Effector CD4-positive, alpha-beta T cell (primary cell): ENCODE data around the gene EPRS1.
"Not testable (repeated sequence)": the region's sequence is repeated elsewhere in the genome, so short reads cannot be mapped to it uniquely, and the experiment has no call there.

Experiments
- DNase-seq: peaks from one replicate; pipeline ENCODE4 v3.0.0-alpha.2; 2020
- total RNA-seq: gene quantifications from one replicate; lab custom pipeline; 2026; lab: John Stamatoyannopoulos, UW

EPRS1 gene
- 105 reads per million, percentile 83 among the genes with 10 or more reads in this experiment for total RNA-seq

- peak; percentile 90 for DNase-seq
Observed at GRCh38 chr1:220046052-220046930, at the start of gene EPRS1. TSS of gene EPRS1 (minus strand) at chr1:220046505. CDS start at chr1:220046388, 117 bp downstream.

GRCh38 chr1:220094016-220094911 is 48.0 kb upstream of the EPRS1 start, which contains the start of gene IARS2:
TSS of gene IARS2 (plus strand) at chr1:220094132. CDS start at chr1:220094217, 85 bp downstream.
- DNase-seq: peak; percentile 88

- DNase-seq: no peak
Observed at GRCh38 chr1:220093361-220094015, 47.2 kb upstream of the EPRS1 start.

GRCh38 chr1:220092694-220093093 is 46.4 kb upstream of the EPRS1 start:
- DNase-seq: no peak

- peak; percentile 98 for DNase-seq
Observed at GRCh38 chr1:220089650-220090556, 43.6 kb upstream of the EPRS1 start, which contains the start of gene BPNT1. TSS of gene BPNT1 (minus strand) at chr1:220089788. CDS start at chr1:220079846, 9,942 bp downstream.

- not testable (repeated sequence) for DNase-seq
Observed at GRCh38 chr1:220086261-220086686, 40.0 kb upstream of the EPRS1 start.

GRCh38 chr1:220084460-220084859 is 38.2 kb upstream of the EPRS1 start:
- DNase-seq: no peak

GRCh38 chr1:220077887-220078286 is 31.6 kb upstream of the EPRS1 start:
- no peak for DNase-seq

GRCh38 chr1:220076861-220077762 is 30.8 kb upstream of the EPRS1 start:
- DNase-seq: no peak

- no peak for DNase-seq
Observed at GRCh38 chr1:220067269-220068204, 21.2 kb upstream of the EPRS1 start.

GRCh38 chr1:220062629-220063028 is 16.3 kb upstream of the EPRS1 start:
- DNase-seq: no peak

GRCh38 chr1:220060876-220061275 is 14.6 kb upstream of the EPRS1 start:
- no peak for DNase-seq

GRCh38 chr1:220056374-220056773 is 10.1 kb upstream of the EPRS1 start:
- no peak for DNase-seq

GRCh38 chr1:220045356-220046051 is 801 bp downstream of the EPRS1 start:
- no peak for DNase-seq

GRCh38 chr1:220044678-220045355 is 1.5 kb downstream of the EPRS1 start:
- DNase-seq: no peak

GRCh38 chr1:220043646-220044045 is 2.7 kb downstream of the EPRS1 start:
- no peak for DNase-seq

- no peak for DNase-seq
Observed at GRCh38 chr1:220040028-220040596, 6.2 kb downstream of the EPRS1 start.
